Erythroblast (primary cell): ENCODE results near the gene ELF1.

Experiments used
- GATA1 ChIP-seq: IDR thresholded peaks from 2 replicates; pipeline ENCODE4 v1.6.1; 2011; ENCODE audit warnings: low read depth, mild to moderate bottlenecking, control low read depth, low read length, moderate library complexity
- POLR2A ChIP-seq: IDR thresholded peaks from 2 replicates; pipeline ENCODE4 v1.6.1; 2011; ENCODE audit warnings: mild to moderate bottlenecking, low read length

DNA sequence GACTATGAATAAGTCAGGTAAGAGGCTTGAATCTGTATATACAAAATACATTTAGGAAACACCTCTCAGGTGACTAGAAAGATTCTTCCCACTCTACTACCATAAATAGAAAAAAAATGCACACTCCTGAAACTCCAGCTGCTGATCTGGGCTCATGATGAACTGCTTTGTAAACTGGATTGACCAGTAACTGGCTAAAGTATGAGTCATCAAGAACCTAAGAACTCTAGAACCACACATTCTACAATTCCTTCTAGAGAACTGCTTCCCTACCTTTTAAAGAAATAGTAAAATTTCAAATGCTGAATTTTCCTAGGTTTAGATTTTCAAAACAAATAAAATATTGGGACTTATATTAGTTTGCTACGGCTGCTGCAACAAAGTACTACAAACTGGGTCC, 55.2 kb downstream of the ELF1 start:
- TF ChIP-seq POLR2A (no peak), GATA1 (no peak)
